H9 (cell line): ENCODE results near the gene CLEC20A. TPM values are rescaled to one million over a fixed set of nuclear protein-coding genes. Genes with fewer than 3 reads are reported as not detected.

Experiments
- DNase-seq: peaks from one replicate; pipeline ENCODE4 v3.0.0-alpha.2; 2017
- H2AFZ ChIP-seq: one replicate; pipeline ENCODE4 v1.6.1; 2013; ENCODE audit warnings: mild to moderate bottlenecking, low read length, control low read depth, moderate library complexity
- H2AK5ac ChIP-seq: 2 replicates; pipeline ENCODE4 v1.6.1; 2013; ENCODE audit warnings: low read length, control low read depth, mixed read lengths; ENCODE audit not compliant: insufficient read length
- H2BK120ac ChIP-seq: one replicate; pipeline ENCODE4 v1.6.1; 2013; ENCODE audit warnings: low read depth, mild to moderate bottlenecking, low read length, control low read depth, inconsistent platforms; ENCODE audit not compliant: poor library complexity, severe bottlenecking
- H2BK12ac ChIP-seq: 2 replicates; pipeline ENCODE4 v1.6.1; 2013; ENCODE audit warnings: low read length, control low read depth, mixed read lengths, low read depth; ENCODE audit not compliant: insufficient read length
- H2BK15ac ChIP-seq: 2 replicates; pipeline ENCODE4 v1.6.1; 2013; ENCODE audit warnings: low read depth, low read length, control low read depth
- H2BK20ac ChIP-seq: one replicate; pipeline ENCODE4 v1.6.1; 2013; ENCODE audit warnings: low read depth, mild to moderate bottlenecking, low read length, control low read depth, inconsistent platforms; ENCODE audit not compliant: poor library complexity, severe bottlenecking
- H2BK5ac ChIP-seq: 2 replicates; pipeline ENCODE4 v1.6.1; 2013; ENCODE audit warnings: low read length, control low read depth, mixed read lengths; ENCODE audit not compliant: insufficient read length
- H3K14ac ChIP-seq: 2 replicates; pipeline ENCODE4 v1.6.1; 2013; ENCODE audit warnings: low read length, control low read depth; ENCODE audit not compliant: insufficient read depth
- H3K18ac ChIP-seq: 2 replicates; pipeline ENCODE4 v1.6.1; 2013; ENCODE audit warnings: low read depth, mild to moderate bottlenecking, mixed read lengths, low read length, control low read depth; ENCODE audit not compliant: insufficient read length
- H3K23ac ChIP-seq: 2 replicates; pipeline ENCODE4 v1.6.1; 2013; ENCODE audit warnings: low read length, control low read depth, mixed read lengths, low read depth; ENCODE audit not compliant: insufficient read length
- H3K23me2 ChIP-seq: 2 replicates; pipeline ENCODE4 v1.6.1; 2013; ENCODE audit warnings: low read depth, mild to moderate bottlenecking, mixed read lengths, low read length, control low read depth; ENCODE audit not compliant: insufficient read length, poor library complexity, severe bottlenecking
- H3K27ac ChIP-seq: 2 replicates; pipeline ENCODE4 v1.5.1; 2013; ENCODE audit warnings: low read length, control low read depth, mixed read lengths, low read depth; ENCODE audit not compliant: insufficient read length
- H3K27me3 ChIP-seq: 2 replicates; pipeline ENCODE4 v1.6.1; 2013; ENCODE audit warnings: low read length, control low read depth, inconsistent platforms; ENCODE audit not compliant: insufficient read depth
- H3K4ac ChIP-seq: 2 replicates; pipeline ENCODE4 v1.6.1; 2013; ENCODE audit warnings: low read depth, mild to moderate bottlenecking, control low read depth, inconsistent platforms, low read length, moderate library complexity
- H3K4me1 ChIP-seq: 2 replicates; pipeline ENCODE4 v1.6.1; 2013; ENCODE audit warnings: low read length, control low read depth, inconsistent platforms; ENCODE audit not compliant: insufficient read depth
- H3K4me2 ChIP-seq: 2 replicates; pipeline ENCODE4 v1.6.1; 2013; ENCODE audit warnings: low read length, control low read depth, mixed read lengths; ENCODE audit not compliant: insufficient read length, insufficient read depth
- H3K56ac ChIP-seq: 2 replicates; pipeline ENCODE4 v1.6.1; 2013; ENCODE audit warnings: low read depth, mild to moderate bottlenecking, mixed read lengths, low read length, control low read depth; ENCODE audit not compliant: insufficient read length
- H3K79me1 ChIP-seq: 2 replicates; pipeline ENCODE4 v1.6.1; 2013; ENCODE audit warnings: low read depth, mild to moderate bottlenecking, moderate library complexity, low read length, control low read depth, inconsistent platforms; ENCODE audit not compliant: insufficient read depth, poor library complexity, severe bottlenecking
- H3K79me2 ChIP-seq: 2 replicates; pipeline ENCODE4 v1.6.1; 2013; ENCODE audit warnings: low read length, control low read depth, inconsistent platforms; ENCODE audit not compliant: insufficient read depth
- H3K9ac ChIP-seq: 2 replicates; pipeline ENCODE4 v1.6.1; 2013; ENCODE audit warnings: low read length, control low read depth, mixed read lengths; ENCODE audit not compliant: insufficient read length; ENCODE audit errors: extremely low read depth
- H3K9me3 ChIP-seq: one replicate; pipeline ENCODE4 v1.6.1; 2013; ENCODE audit warnings: low read depth, low read length, inconsistent platforms; ENCODE audit not compliant: control insufficient read depth
- H3T11ph ChIP-seq: one replicate; pipeline ENCODE4 v1.6.1; 2013; ENCODE audit warnings: mild to moderate bottlenecking, low read length, control low read depth, inconsistent platforms
- H4K20me1 ChIP-seq: one replicate; pipeline ENCODE4 v1.6.1; 2013; ENCODE audit not compliant: control insufficient read depth, insufficient read length, insufficient read depth
- H4K5ac ChIP-seq: 2 replicates; pipeline ENCODE4 v1.6.1; 2013; ENCODE audit warnings: low read depth, mild to moderate bottlenecking, mixed read lengths, low read length, control low read depth; ENCODE audit not compliant: insufficient read length
- H4K8ac ChIP-seq: replicated peaks from 2 replicates; pipeline ENCODE4 v1.6.1; 2013; ENCODE audit warnings: low read length, control low read depth, mixed read lengths, low read depth; ENCODE audit not compliant: insufficient read length
- H4K91ac ChIP-seq: 2 replicates; pipeline ENCODE4 v1.6.1; 2013; ENCODE audit warnings: low read depth, mild to moderate bottlenecking, moderate library complexity, mixed read lengths, low read length, control low read depth; ENCODE audit not compliant: insufficient read length
- H3K27ac Mint-ChIP-seq, 3 experiments: 2 replicates in 2 of 3; 3 replicates in 1 of 3; pipeline ENCODE4 v1.8.0; 2020 to 2021; ENCODE audit warnings: mixed read lengths in 3 of 3, mild to moderate bottlenecking in 1 of 3, moderate library complexity in 1 of 3
- H3K27me3 Mint-ChIP-seq: 2 replicates; pipeline ENCODE4 v1.8.0; 2021; ENCODE audit warnings: low read depth, mild to moderate bottlenecking, moderate library complexity, mixed read lengths
- H3K36me3 Mint-ChIP-seq, 3 experiments: 2 replicates in 2 of 3; 3 replicates in 1 of 3; pipeline ENCODE4 v1.8.0; 2020 to 2021; ENCODE audit warnings: low read depth in 3 of 3, mixed read lengths in 3 of 3; ENCODE audit not compliant: insufficient read depth in 1 of 3
- H3K4me1 Mint-ChIP-seq, 2 experiments: 2 replicates each; pipeline ENCODE4 v1.8.0; 2020; ENCODE audit warnings: mixed read lengths in 2 of 2
- H3K4me3 Mint-ChIP-seq, 2 experiments: 2 replicates in 1 of 2; 3 replicates in 1 of 2; pipeline ENCODE4 v1.8.0; 2020 to 2021; ENCODE audit warnings: mild to moderate bottlenecking in 2 of 2, mixed read lengths in 2 of 2, moderate library complexity in 1 of 2
- H3K9me3 Mint-ChIP-seq, 2 experiments: 2 replicates in 1 of 2; 3 replicates in 1 of 2; pipeline ENCODE4 v1.8.0; 2020; ENCODE audit warnings: mild to moderate bottlenecking in 2 of 2, mixed read lengths in 2 of 2, moderate library complexity in 1 of 2
- CTCF ChIP-seq: fragments of 200-600 bp; sonication (generic); conservative IDR thresholded peaks from 3 replicates; pipeline ENCODE4 v1.8.0; 2021; ENCODE audit warnings: antibody characterized with exemption, mild to moderate bottlenecking
- WGBS: extraction: QIAGEN DNeasy Blood & Tissue Kit; methylation state at CpG from one replicate; pipeline ENCODE4 v1.1.7; 2013; ENCODE audit warnings: missing lambda C conversion rate, low lambda C conversion rate, mixed read lengths; ENCODE audit not compliant: insufficient read length; ENCODE audit errors: extremely low coverage; 5-methylcytosine and 5-hydroxymethylcytosine counted together
- total RNA-seq: library from RNA; stranded (reverse); gene quantifications from 2 replicates; pipeline ENCODE4 v1.2.1, GENCODE V29; 2021

The CLEC20A gene
- total RNA-seq, 1 experiment from 2014 or later = not detected

GRCh38 chr1:178461701-178462100, 35.1 kb downstream of the CLEC20A start:
- Histone ChIP-seq H3K4ac (no peak overlapping the region), H2BK120ac (no peak overlapping the region), H3K27ac (no peak overlapping the region), H2BK20ac (no peak overlapping the region), H4K5ac (no peak overlapping the region), H2AFZ (no peak overlapping the region), H3K18ac (no peak overlapping the region), H3K79me2 (no peaks in the 10 kb centered on the region), H3K4me1 (no peaks in the 10 kb centered on the region), H3K9ac (no peak overlapping the region), H3K14ac (no peak overlapping the region), H2AK5ac (no peak overlapping the region), H2BK15ac (no peak overlapping the region), H2BK5ac (no peak overlapping the region), H3K56ac (no peak overlapping the region), H3K23me2 (no peaks in the 10 kb centered on the region), H4K8ac (no peak overlapping the region), H3K27me3 (no peaks in the 10 kb centered on the region), H3K9me3 (no peaks in the 10 kb centered on the region), H3T11ph (no peak overlapping the region), H4K20me1 (no peaks in the 10 kb centered on the region), H2BK12ac (no peak overlapping the region), H3K23ac (no peak overlapping the region), H3K4me2 (no peak overlapping the region), H4K91ac (no peak overlapping the region), H3K79me1 (no peaks in the 10 kb centered on the region)
- no peak for DNase-seq
- Mint-ChIP-seq H3K27me3 (no peaks in the 10 kb centered on the region), H3K9me3 (no peaks in the 10 kb centered on the region), H3K4me3 (no peak overlapping the region), H3K36me3 (peaks cover 10 to 24% (median 23%) of the 10 kb centered on the region in 3 experiments; a peak in 6 of 7 replicates), H3K4me1 (peaks cover 6% of the 10 kb centered on the region in 2 experiments; a peak in 3 of 4 replicates), H3K27ac (no peak overlapping the region)
- no peak for TF ChIP-seq CTCF
- WGBS = no CpG with 5 or more reads among the region's 4 CpGs
